Activated naive CD4-positive, alpha-beta T cell (primary cell): Measurements from ENCODE around the gene ALDOC.

ENCODE experiments used
- DNase-seq, 4 experiments: peaks; one replicate each; lab custom pipeline; 2025; lab: John Stamatoyannopoulos, UW

Gene ALDOC

DNA sequence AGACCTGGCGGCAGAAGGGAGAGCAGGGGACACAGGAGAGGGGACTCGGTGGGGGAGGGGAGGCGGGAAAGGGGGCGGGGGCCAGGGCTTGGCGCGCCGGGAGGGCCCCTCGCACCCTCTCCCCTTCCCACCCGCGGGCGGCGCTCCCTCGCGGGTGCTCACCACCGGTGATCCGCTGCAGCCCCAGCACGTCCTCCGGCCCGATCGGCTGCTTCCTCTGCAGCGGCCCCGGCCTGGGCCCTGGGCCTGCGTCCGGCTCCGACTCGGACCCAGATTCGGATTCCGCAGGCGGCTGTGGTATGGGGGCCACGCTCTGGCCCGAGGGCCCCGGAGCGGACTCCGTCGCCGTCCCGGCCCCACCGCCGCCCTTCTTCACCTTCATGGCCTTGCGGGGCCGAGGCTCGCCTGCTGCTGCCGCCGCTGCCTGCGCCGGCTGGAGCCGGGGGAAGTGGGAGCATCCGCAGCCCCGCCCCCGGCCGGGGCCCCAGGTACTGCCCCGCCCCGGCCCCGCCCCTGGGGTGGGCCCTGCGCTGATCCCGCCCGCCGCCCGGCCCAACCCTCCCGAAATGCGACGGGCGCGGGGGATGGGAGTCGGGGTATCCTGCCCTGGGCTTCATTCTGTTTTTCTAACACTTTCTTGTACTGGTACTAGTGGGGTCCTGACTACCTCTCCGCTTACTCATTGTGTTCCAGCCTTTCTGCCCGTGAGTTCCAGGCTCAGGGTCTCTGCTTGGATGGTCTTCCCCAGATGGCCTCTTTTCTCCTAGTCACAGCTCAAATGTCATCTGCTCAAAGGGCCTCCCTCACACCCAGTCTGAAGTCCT lies 24.3 kb downstream of the ALDOC start, which contains the start of gene UNC119:
TSS of gene UNC119 (minus strand) at position 449 of the 824 bp plus-strand sequence. CDS start at position 382, 67 bp downstream.
- peak in 3 of 4 experiments; percentile 37 to 77 (median 60) for DNase-seq

DNA sequence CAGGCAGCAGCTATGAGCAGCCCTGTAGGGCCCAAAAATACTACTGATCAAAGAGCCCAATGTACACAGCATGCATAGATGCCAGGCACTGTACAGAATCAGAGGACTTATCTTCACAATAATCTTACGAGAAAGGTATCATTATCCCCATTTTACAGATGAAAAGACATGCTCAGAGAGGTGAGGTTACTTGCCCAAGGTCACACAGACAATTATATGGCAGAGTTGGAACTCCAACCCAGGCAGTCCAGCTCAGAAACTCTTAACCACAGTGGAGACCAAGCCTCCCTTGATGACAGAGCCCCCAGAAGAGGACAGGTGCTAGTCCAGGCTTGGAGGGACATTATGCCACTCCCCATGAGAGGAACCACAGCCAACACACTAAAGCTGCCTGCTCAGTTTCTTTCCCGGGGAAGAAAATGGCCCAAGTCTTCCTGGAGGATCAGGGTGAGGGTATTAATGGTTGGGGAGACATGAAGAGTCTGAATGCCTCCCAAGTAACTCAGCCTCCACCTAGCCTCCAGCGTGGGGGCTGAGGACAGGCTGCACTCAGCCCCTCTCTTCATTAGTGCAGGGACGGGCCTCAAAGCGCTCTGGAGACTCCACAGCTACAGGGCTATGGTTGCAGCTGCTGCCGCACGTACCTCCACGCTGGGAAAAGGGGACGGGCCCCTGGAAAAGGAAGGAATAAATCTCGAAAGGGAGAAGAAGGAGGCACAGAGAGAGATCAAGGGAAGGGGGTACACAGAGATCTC lies 25.1 kb downstream of the ALDOC start:
- DNase-seq = no peak

GRCh38 chr17:28550858-28551257 lies 25.8 kb downstream of the ALDOC start:
- no peak for DNase-seq

GRCh38 chr17:28549236-28550132 lies 27.2 kb downstream of the ALDOC start:
- DNase-seq = peak in 3 of 4 experiments; percentile 12 to 29 (median 12)

DNA sequence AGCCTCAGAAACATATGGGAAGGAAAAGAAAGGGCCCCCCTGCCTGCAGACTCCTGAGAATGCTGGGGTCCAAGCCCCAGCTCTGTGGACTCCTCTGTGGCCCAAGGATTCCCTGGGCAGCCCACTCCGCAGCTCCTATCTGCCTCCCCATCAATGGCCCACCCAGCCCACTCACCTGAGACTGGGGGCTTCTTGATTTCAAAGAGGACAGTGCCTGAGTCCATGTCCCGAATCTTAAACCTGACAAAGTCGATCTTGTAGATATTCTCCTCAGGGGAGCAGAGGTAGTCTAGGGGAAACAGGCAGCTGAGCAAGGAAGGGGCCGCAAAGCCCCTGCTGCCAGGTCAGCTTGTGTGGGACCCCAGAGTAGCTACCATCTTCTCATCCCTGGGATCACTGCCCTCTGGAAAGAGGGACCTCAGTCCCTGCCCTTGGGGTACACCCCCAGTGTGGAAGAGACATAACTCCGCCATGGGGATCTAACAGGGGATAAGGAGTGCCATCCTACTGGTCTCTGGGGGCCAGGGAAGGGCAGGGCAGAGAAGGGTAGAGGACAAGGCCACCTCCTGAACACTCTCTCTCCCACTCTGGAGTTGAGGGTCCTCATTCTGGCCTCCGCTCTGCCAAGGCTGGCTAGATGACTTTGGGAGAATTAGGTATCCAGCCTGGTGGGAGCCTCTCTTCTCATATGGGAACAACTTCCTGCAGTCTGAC lies 28.1 kb downstream of the ALDOC start:
- no peak for DNase-seq

- DNase-seq = peak; percentile 16 to 39 (median 26)
Measured at GRCh38 chr17:28547623-28548416, 28.9 kb downstream of the ALDOC start.

DNA sequence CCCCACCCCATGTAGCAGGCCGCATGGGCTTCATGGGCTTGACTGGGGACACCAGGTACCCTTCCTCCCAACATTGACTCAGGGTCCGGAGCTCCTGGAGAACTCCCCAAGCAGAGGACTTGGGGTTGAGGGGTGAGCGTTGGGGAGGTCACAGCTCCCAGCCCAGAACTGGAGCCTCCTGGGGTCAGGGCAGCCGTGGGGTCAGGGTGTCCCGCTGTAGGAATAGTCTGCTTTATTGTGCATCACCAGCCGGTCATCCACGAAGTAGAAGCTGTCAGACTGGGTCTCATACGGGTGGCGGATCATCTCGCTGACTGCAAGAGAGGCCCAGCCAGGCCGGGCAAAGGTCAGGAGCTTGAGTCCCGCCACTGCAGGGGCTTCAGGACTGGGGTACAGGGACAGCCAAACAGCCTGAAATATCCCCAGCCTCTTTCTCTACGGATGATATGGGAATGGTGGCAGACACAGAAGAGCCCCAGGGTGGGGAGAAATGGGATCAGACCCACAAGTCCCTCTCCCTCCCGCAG lies 29.5 kb downstream of the ALDOC start:
- DNase-seq = no peak

- DNase-seq = no peak
Measured at GRCh38 chr17:28545787-28546415, 30.8 kb downstream of the ALDOC start.

GRCh38 chr17:28545141-28545503 lies 31.6 kb downstream of the ALDOC start:
- no peak for DNase-seq

- DNase-seq = no peak
Measured at GRCh38 chr17:28544402-28545140, 32.1 kb downstream of the ALDOC start.

DNA sequence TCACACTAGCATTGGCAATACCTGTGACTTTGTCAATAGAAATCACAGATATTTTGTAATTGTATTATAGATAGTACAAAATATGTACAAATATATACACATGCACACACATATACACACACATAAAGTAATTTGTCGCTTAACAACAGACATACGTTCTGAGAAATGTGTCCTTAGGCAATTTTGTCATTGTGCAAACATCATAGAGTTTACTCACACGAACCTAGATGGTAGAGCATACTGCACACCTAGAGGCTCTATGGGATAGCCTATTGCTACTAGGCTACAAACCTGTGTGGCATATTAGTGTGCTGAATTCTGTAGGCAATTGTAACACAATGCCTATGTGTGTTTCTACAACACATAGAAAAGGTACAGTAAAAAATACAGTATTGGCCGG lies 35.3 kb downstream of the ALDOC start:
- no peak for DNase-seq

GRCh38 chr17:28540231-28540630 lies 36.5 kb downstream of the ALDOC start:
- DNase-seq = no peak

GRCh38 chr17:28538296-28538895 lies 38.3 kb downstream of the ALDOC start:
- DNase-seq = no peak

- no peak for DNase-seq
Measured at GRCh38 chr17:28537219-28537610, 39.5 kb downstream of the ALDOC start.

DNA sequence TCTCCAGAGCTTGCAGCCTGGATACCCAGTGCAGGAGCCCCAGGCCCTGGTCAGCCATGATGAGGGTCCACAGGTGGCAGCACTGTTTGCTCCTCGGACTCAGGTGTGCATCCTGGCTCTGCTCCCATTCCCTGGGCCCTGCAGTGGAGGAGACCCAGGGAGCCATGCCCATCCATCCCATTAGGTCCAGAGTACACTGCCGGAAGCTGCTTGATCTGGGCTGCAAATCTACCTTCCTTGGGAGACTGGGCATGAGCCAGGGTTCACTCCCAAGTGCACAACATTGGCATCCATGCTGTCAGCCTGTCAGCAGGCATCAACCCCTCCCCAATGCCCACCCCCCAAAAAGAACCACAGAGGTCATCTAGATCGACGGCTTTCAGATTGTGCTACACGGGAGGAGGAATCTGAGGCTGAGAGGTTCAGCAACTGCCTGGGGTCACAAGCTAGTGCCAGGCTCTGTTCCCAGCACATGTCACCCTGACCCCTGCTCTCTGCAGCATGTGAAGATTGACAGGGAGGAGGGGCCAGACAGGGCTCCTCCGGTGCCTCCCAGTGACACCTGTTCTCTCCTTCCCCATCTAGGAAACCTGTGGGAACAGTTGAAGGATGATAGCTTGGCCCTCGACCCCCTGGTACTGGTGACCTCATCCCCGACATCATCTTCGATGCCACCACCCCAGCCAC lies 40.0 kb downstream of the ALDOC start:
- DNase-seq = no peak

- no peak for DNase-seq
Measured at GRCh38 chr17:28534740-28535375, 41.8 kb downstream of the ALDOC start.

DNA sequence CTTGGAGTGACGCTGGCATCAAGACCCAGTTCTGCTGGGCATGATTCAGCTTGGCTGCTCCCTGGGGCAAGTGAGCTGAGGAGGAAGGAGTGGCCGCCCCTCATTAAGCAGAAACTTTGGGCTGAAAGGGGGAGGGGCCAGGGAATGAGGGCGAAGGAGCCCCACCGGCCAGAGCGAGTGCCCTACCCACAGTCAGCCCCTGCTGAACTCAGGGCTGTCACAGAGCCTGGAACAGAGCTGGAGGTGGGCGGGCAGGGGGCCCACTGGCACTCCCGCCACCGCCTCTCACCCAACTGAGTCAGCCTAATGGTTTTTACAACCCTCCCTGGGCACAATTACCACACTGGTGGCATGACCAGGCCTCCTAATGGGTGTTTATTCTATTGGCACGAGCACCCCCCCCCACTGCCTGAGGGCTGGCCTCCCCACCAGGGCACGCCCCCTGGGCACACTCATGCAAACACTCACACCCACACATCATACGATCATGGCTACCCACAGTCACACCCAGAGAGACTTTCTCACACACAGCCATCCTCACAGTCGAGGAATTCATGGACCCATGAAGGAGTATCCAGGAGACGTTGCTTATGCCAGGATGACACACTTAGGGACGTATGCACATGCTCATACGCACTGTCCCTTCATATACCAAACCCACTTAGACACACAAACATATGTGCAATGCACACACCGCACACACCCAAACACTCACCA lies 43.4 kb downstream of the ALDOC start:
- no peak for DNase-seq
